ENCODE data around the gene SCN1B. TPM values are rescaled to one million over a fixed set of nuclear protein-coding genes. Genes with fewer than 3 reads are reported as not detected.

SCN1B gene
- total RNA-seq, 1 experiment from 2014 or later, result 2.9 TPM

DNA sequence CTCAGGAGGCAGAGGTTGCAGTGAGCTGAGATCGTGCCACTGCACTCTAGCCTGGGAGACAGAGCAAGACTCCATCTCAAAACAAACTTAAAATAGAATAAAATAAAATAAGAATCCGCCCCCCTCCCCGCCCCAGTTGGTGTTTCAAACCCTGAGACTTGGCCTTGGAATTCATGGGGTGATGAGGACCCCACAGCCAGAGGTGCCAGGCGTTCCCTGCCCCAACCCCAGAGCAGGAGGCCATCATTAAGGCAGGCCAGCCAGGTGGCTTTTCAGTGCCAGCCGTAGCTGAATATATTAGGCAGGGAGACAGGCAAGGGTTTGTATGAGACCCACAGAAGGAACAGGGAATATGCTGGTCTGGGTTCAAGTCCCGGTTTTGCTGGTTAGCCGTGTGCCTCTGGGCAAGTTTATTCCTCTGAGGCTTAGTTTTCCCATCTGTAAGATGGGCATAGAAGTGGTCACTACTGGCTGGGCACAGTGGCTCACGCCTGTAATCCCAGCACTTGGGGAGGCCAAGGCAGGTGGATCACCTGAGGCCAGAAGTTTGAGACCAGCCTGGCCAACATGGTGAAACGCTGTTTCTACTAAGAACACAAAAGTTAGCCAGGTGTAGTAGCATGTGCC, 23.5 kb downstream of the SCN1B start:
- DNase-seq (ENCODE audit: low read depth), result no peak

DNA sequence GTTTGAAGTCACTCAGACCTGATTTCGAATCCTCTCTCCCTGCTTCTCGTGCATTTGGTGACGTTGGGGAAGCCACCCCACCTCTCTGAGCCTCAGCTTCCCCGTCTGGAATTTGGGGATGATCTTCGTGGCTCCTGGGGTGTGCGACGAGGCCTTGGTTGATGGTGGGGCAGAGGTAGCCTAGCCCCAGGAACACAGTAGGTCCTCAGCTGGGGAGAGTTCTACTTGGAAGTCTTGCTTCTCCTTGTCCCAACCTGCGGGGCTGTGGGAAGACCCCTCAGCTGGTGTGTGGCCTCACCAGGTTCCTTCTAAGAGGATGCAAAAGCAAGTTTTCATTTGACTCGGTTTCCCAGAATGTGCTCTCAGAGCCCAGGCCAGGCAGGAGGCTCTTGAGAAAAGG, 24.4 kb downstream of the SCN1B start:
- no peak for DNase-seq (ENCODE audit: low read depth)

DNA sequence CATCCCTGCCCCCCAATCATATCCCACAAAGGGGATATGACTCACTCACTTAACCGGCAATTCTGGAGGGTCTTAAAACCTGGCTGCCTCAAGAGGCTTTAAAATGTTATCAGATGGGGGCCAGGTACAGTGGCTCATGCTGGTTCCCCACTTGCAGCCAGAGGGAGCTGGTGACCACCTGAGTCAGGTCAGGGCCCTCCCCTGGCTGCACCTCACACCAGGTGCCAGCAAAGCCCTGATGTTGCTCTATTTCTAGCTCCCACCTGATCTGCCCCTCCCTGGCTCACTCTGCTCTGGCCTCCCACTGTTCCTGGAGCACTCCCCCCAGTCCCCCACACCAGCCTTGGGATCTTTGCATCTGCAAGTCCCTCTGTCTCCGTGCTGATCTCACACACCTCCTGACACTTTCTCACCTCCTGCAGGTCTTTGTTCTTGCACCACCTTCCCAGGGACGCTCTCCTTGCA, 25.5 kb downstream of the SCN1B start:
- DNase-seq (ENCODE audit: low read depth), result peak; percentile 26

DNA sequence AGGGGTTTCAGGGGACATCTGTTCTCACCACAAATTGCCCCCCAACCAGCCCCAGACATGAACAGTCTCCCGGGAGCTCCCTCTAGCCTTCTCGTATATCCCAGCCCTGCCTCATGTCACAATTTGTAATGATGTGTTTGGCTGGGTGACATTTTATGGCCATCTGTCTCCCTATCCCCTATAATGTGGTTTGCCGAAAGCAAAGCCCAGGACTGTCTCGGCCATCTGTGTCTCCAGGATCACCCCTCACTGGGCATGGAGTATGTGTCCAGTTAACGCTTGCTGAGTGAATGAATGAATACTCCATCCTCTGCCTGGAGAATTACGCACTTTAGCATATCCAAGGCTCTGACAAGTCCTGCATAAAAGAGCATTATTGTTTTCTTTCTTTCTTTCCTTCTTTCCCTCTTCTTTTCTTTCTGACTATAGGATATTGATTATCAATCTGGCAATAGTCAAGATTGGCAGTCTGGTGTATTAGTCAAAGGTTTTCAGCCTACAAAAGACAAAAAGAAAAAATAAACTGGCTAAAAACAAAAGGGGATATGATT, 26.3 kb downstream of the SCN1B start:
- no peak for DNase-seq (ENCODE audit: low read depth)

DNA sequence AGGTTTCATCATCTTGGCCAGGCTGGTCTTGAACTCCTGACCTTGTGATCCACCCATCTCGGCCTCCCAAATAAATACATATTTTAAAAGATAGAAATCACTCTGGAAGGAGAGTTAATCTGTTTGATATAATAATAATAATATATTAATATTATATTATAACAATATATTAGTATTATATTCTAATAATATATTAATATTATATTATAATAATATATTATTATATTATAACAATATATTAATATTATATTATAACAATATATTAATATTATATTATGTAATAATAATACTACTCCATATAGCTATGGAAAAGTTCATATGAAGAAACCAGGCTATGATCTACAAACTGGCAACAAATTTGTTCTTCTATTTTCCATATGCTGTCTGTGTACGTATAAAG, 28.1 kb downstream of the SCN1B start:
- no peak for DNase-seq (ENCODE audit: low read depth)

DNA sequence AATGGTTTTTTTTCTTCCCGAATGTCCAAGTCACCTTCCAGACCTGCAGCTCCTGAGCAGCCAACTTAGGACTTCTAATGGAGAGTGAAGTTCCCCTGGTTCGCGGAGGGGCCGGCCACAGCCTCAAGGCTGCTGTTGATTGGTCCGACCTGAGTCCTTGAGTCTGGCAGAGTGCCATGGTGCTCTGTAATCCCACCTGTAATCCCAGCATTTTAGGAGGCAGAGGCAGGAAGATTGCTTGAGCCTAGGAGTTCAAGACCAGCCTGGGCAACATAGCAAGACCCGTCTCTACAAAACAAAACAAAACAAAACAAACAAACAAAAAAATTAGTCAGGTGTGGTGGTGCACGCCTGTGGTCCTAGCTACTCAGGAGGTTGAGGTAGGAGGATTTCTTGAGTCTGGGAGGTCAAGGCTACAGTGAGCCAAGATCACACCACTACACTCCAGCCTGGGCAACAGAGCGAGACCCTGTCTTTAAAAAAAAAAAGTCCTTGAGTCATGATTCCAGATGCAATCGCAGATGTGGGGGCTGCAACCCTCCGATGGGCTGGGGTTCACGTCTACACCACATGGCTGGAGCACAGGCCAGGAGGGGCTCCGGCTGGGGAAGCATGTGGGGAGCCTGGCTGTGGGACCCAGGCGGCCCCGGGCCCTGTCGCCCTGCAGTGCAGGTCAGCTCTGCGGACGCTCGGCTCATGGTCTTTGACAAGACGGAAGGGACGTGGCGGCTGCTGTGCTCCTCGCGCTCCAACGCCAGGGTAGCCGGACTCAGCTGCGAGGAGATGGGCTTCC, 28.9 kb downstream of the SCN1B start:
- no peak for DNase-seq (ENCODE audit: low read depth)

DNA sequence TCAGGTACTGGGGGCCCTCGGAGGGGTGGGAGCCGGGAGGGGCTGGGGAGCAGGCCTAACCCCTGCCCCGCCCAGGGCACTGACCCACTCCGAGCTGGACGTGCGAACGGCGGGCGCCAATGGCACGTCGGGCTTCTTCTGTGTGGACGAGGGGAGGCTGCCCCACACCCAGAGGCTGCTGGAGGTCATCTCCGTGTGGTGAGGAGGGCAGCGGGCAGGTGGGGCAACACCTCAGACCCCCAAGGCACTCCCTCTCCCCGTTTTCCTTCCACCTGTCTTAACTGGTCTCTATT, 29.5 kb downstream of the SCN1B start:
- no peak for DNase-seq (ENCODE audit: low read depth)

DNA sequence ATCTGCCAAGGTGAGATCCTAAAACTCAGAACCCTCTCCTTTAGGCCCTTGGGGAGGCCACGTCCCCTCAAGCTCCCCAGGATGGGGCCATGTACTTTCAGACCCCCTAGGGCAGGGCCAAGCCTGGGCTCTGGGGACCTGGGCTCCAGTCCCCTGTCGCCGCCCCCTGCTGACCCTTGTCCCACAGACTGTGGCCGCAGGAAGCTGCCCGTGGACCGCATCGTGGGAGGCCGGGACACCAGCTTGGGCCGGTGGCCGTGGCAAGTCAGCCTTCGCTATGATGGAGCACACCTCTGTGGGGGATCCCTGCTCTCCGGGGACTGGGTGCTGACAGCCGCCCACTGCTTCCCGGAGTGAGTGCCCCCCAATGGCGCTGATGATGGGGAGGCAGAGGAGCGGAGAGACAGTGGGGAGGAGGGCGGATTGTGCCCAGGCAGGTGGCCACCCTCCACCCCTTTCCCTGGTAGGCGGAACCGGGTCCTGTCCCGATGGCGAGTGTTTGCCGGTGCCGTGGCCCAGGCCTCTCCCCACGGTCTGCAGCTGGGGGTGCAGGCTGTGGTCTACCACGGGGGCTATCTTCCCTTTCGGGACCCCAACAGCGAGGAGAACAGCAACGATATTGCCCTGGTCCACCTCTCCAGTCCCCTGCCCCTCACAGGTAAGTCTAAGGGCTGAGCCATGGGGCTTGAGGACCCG, 30.0 kb downstream of the SCN1B start:
- no peak for DNase-seq (ENCODE audit: low read depth)

DNA sequence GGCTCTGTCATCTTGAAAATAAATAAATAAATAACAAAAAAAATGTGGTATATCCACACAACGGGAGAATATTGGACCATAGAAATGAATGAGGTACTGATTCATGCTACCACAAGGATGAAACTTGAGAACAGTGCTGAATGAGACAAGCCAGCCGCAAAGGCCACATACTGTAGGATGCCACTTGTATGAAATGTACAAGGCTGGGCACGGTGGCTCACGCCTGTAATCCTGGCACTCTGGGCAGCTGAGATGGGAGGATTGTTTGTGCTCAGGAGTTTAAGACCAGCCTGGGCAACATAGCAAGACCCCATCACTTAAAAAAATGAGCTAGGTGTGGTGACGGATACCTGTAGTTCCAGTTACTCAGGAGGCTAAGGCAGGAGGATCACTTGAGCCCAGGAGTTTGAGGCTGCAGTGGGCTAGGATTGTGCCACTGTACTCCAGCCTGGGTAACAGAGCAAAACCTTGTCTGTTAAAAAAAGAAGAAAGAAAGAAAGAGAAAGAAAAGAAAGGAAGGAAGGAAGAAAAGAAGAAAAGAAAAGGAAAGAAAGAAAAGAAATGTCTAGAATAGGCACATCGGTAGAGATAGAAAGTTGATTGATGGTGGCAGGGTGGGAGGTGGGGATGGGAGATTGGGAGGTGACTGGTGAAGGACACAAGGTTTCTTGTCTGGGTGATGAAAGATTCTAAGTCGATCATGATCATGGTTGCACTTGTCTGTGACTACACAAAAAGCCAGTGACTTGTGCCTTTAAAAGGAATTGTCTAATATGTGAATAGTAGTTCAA, 31.5 kb downstream of the SCN1B start:
- DNase-seq (ENCODE audit: low read depth), result peak; percentile 78

DNA sequence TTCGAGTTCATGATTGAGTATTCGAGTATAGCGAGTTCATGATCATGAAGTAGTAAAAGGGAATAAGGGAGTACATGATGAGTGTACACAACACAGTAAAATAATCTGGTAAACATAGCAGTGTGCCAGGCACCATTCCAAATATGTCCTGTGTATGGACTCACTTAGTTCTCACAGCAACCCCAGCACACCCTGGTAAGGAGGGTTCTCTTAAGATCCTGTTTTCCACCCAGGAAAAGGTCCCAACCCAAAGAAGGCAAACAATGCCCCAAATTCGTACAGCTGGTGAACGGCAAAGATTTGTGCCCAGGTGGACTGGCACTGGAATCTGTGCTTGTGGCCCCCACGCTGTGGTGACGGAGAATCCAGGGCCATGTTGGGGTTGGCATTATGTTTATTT, 32.7 kb downstream of the SCN1B start:
- DNase-seq (ENCODE audit: low read depth), result no peak

DNA sequence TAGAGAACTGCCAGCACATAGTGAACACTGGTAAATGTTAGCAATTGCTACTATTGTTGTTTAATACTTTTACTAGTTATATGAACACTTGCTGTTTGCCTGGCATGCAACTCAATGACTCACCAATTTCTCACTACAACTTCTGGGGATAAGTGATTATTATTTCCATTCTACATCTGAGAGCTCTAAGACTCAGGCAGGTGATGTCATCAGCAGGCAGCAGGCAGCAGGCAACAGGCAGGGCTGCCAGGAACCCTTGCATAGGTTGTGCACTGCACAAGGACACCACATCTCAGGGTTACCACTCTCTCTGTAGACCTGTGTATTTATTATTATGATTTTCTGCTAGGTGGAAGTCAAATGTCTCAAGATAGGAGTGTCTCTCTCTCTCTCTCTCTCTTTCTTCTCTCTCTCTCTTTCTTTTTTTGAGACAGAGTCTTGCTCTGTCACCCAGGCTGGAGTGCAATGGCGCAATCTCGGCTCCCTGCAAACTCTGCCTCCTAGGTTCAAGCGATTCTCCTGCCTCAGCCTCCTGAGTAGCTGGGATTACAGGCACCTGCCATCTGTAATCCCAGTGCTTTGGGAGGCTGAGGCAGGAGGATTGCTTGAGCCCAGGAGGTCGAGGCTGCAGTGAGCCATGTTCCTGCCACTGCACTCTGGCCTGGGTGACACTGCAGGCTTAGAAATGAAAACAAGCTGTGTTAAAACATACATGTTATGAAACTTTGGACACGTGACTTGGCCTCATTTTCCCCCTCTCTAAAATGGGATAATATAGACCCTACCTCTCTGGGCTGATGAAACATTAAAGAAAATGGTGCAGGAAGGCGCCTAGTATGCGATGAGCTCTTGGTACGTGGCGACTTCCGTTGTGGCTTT, 33.9 kb downstream of the SCN1B start:
- peak; percentile 57 for DNase-seq (ENCODE audit: low read depth)

DNA sequence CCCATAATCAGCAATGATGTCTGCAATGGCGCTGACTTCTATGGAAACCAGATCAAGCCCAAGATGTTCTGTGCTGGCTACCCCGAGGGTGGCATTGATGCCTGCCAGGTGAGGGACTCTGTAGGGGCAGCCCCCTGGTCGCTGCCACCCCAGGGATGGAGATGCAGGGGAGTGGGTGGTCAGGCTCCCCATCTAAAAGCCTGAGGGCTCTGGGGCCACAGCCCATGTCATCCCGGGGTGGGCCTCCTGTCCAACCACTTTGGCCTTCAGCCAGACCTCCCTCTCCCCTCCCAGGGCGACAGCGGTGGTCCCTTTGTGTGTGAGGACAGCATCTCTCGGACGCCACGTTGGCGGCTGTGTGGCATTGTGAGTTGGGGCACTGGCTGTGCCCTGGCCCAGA, 35.3 kb downstream of the SCN1B start:
- DNase-seq (ENCODE audit: low read depth), result no peak

DNA sequence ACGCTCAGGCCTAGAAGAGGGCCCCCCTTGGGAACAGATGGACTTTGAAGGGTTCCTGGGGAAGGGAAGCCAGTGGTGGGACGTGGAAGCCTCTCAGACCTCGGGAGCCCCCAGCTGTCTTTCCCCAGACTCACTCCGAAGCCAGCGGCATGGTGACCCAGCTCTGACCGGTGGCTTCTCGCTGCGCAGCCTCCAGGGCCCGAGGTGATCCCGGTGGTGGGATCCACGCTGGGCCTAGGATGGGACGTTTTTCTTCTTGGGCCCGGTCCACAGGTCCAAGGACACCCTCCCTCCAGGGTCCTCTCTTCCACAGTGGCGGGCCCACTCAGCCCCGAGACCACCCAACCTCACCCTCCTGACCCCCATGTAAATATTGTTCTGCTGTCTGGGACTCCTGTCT, 35.9 kb downstream of the SCN1B start:
- DNase-seq (ENCODE audit: low read depth), result no peak

DNA sequence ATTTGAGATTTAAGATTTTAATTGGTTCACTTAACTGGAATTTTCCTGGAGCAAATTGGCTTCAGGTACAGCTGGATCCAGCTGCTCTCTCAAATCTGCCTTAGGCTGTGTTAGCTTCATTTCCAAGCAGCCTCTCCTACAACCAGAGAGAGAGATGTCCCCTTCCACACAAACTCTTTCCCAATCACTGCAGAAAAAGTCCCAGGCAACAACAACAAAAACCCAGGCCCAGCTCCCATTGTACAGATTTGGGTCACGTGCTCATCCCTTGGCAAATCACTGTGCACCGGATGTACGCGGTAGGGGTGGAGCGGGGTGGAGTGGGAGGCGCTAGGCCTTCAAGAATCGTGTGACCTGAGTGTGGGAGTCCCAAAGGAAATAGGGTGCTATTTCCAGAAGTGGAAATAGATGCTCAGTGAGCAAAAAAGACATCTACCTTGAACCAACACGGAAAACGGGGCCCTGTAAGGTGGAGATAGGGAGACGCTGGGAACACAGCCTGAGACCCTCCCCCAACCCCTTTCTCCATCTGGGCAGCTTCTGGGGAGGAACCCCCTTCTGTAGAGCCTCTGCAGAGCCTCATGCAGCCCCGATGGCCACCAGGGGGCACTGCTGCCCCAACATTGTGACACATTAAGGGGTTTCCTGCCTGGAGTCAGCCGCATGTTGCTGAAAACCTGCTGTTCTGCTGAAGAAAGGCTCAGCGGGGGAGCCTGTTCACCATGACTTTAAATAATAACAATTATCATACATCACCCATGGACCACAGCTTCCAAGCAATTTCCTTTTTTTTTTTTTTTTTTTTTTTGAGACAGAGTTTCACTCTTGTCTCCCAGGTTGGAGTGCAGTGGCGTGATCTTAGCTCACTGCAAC, 36.7 kb downstream of the SCN1B start:
- DNase-seq (ENCODE audit: low read depth), result peak; percentile 92

DNA sequence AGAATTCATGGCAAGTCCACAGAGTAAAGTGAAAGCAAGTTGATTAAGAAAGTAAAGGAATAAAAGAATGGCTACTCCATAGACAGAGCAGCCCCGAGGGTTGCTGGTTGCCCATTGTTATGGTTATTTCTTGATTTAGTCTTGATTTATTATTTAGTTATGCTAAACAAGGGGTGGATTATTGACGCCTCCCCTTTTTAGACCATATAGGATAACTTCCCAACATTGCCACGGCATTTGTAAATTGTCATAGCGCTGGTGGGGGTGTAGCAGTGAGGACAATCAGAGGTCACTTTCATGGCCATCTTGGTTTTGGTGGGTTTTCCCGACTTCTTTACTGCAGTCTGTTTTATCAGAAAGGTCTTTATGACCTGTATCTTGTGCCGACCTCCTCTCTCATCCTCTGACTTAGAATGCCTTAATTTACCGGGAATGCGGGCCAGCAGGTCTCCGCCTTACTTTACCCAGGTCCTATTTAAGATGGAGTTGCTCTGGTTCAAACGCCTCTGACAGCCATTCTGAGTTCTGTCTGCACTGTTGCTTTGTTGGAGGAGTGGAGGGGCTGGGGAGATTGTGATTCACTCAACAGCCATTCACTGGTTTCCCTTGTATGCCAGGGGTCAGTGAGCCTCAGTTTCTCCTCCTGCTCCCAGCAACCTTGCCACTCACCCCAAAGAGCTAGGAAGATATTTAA, 38.8 kb downstream of the SCN1B start:
- DNase-seq (ENCODE audit: low read depth), result no peak

DNA sequence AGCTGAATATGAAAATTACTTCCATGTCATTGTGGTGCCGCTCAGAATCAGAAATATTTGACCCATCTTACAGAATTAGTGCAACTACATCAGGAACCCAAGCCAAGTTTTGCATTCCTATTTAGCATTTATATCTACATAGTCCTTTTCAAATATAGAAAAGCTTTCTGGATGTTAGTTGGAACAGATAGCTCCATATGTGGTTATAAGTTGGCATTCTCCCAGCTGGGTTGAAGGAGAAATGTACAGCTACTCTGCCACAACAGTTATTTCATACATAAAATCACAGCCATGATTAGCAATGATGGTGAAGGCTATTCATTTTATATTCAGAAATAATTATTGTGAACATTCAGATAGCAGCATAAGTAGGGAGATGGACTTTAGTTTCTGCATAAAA, 39.4 kb downstream of the SCN1B start:
- DNase-seq (ENCODE audit: low read depth), result no peak

DNA sequence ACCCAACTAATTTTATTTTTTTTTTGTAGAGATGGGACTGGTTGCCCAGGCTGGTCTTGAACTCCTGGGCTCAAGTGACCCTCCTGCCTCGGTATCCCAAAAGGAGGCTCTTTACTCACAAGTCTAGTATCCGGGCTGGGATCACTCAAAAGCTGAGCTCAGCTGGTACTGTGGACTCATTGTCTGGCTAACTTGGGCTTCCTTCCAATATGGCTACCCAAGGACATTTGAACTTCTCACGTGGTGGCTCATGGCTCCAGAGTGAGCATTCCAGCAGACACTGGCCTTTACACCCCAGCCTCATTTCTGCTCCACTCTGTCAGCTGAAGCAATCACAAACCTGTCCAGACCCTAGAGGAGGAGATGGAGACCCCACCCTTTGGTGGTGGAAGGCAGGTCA, 40.2 kb downstream of the SCN1B start:
- no peak for DNase-seq (ENCODE audit: low read depth)

DNA sequence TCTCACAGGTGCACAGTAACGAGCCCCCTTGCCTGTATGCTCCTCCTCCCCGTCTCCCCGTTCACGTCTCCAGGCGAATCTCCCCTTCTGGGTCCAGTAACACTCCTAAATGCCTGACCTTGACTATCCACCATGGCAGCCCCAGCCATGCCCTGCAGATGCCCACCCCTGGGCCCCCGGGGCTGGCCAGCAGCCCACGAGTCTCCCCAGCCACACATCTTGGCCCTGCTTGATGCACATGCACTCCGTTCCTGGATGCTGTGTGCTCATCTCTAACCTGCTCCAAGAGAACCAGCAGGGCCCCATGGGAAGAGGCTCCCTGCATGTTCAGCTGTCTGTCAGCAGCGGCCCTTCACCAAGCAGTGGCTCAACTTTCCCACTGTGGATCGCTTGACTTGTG, 43.2 kb downstream of the SCN1B start:
- DNase-seq (ENCODE audit: low read depth), result no peak

DNA sequence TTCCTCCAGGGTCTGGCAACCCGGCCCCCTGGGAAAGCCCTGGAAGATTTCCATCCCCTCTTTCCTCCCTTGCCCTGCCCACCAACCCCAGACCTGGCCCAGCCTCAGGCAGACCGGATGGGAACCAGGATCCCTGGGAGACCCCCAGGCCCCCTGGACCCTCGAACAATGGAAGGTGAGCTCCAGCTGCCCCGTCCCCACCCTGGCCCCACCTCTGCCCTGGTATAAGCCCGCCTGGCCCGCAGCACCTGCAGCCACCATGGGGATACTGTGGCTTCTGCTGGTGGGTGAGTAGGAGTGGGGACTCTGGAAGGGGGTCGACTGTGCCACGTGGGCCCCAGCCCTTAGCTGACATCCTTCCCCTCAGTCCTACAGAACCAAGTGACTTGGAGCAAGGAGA, 43.7 kb downstream of the SCN1B start:
- no peak for DNase-seq (ENCODE audit: low read depth)
